Upper lobe of right lung (tissue), 1 donor: ENCODE results near the gene LRG1. TPM values are rescaled to one million over a fixed set of nuclear protein-coding genes. Genes with fewer than 3 reads are reported as not detected.
A peak's percentile ranks its signal among the peaks of the same experiment; 100 is the strongest.

Experiments used
- ATAC-seq: fragments of 200-7000 bp; cut with Tn5 transposase; one replicate; pipeline ENCODE4 v1.9.1; 2020; ENCODE audit warnings: mild to moderate bottlenecking, moderate library complexity
- DNase-seq: peaks from one replicate; pipeline ENCODE4 v3.0.0-alpha.2; 2020
- H3K27ac ChIP-seq: fragments of 200-600 bp; one replicate; pipeline ENCODE4 v1.8.0; 2022
- H3K27me3 ChIP-seq: fragments of 200-600 bp; one replicate; pipeline ENCODE4 v1.8.0; 2022; ENCODE audit warnings: mild to moderate bottlenecking
- H3K36me3 ChIP-seq: fragments of 200-600 bp; one replicate; pipeline ENCODE4 v1.8.0; 2022
- H3K4me1 ChIP-seq: fragments of 200-600 bp; one replicate; pipeline ENCODE4 v1.8.0; 2022
- H3K4me3 ChIP-seq: fragments of 200-600 bp; one replicate; pipeline ENCODE4 v1.8.0; 2022; ENCODE audit warnings: mild to moderate bottlenecking
- H3K9me3 ChIP-seq: fragments of 200-600 bp; one replicate; pipeline ENCODE4 v1.8.0; 2022
- intact Hi-C: fragments of 100-400 bp; cut with DNase I; formaldehyde crosslinking; loops from one replicate; pipeline ENCODE4 v1.11.0; 2022
- total RNA-seq: library from RNA; stranded (reverse); fragmentation: NEBNext Ultra II Directional; extraction: Animal tissue kit (Norgen Biotek cat#: 25700); gene quantifications from one replicate; pipeline ENCODE4 v1.2.1, GENCODE V29; 2021
- TF ChIP-seq, protein P1 (sequence below): fragments of 200-600 bp; IDR thresholded peaks from one replicate; pipeline ENCODE4 v1.8.0; 2022; ENCODE audit warnings: antibody characterized with exemption
- donor health status: DM: no; HTN: yes; CAD: no; lungs with severe emphysema.

LRG1 gene
- total RNA-seq, 1 donor from 2014 or later: 15.9 TPM

- Histone ChIP-seq H3K27ac (no peak overlapping the region), H3K4me3 (no peak overlapping the region), H3K4me1 (peaks cover 10% of the 10 kb centered on the region), H3K27me3 (peaks cover 42% of the 10 kb centered on the region), H3K36me3 (no peaks in the 10 kb centered on the region), H3K9me3 (no peaks in the 10 kb centered on the region)
- DNase-seq (peak; percentile 80), ATAC-seq (peak; percentile 73)
- TF ChIP-seq, protein P1, sequence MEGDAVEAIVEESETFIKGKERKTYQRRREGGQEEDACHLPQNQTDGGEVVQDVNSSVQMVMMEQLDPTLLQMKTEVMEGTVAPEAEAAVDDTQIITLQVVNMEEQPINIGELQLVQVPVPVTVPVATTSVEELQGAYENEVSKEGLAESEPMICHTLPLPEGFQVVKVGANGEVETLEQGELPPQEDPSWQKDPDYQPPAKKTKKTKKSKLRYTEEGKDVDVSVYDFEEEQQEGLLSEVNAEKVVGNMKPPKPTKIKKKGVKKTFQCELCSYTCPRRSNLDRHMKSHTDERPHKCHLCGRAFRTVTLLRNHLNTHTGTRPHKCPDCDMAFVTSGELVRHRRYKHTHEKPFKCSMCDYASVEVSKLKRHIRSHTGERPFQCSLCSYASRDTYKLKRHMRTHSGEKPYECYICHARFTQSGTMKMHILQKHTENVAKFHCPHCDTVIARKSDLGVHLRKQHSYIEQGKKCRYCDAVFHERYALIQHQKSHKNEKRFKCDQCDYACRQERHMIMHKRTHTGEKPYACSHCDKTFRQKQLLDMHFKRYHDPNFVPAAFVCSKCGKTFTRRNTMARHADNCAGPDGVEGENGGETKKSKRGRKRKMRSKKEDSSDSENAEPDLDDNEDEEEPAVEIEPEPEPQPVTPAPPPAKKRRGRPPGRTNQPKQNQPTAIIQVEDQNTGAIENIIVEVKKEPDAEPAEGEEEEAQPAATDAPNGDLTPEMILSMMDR: peak; percentile 67
- intact Hi-C loops: loop anchor here (10.0 kb wide), 1 partner anchor 59 kb away; the partner anchor contains the start of gene TNFAIP8L1
Measured at GRCh38 chr19:4576016-4576933, 36.4 kb upstream of the LRG1 start.

GRCh38 chr19:4575267-4576015 is 35.6 kb upstream of the LRG1 start:
- TF ChIP-seq, protein P1: no peak
- no peak for DNase-seq
- H3K4me3 ChIP-seq: no peak overlapping the region
- peak; percentile 27 for ATAC-seq
- intact Hi-C loops: loop anchor here (10.0 kb wide), 1 partner anchor 59 kb away; the partner anchor contains the start of gene TNFAIP8L1
- peaks cover 10% of the 10 kb centered on the region for H3K4me1 ChIP-seq
- no peaks in the 10 kb centered on the region for H3K36me3 ChIP-seq
- no peak overlapping the region for H3K27ac ChIP-seq
- no peaks in the 10 kb centered on the region for H3K9me3 ChIP-seq
- H3K27me3 ChIP-seq: peaks cover 34% of the 10 kb centered on the region

DNA sequence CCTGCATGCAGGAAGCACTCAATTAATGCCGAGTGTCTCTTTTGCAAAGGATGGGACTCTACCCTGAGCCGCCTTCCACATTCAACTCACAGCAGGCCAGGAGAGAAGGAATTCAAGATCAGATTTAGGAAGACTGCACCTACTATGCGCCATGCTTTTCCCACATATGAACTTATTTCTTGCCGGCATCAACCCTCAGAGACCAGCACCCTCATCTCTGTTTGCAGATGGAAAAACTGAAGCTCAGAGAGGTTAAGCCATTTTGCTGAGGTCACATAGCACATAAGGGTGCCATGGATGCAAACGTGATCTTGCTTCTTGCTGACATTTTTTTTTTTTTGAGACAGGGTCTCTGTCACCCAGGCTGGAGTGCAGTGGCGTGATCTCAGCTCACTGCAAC is 33.8 kb upstream of the LRG1 start:
- H3K27ac ChIP-seq: no peak overlapping the region
- H3K36me3 ChIP-seq: no peaks in the 10 kb centered on the region
- H3K4me3 ChIP-seq: no peak overlapping the region
- ATAC-seq (no peak), DNase-seq (no peak)
- TF ChIP-seq, protein P1: no peak
- H3K9me3 ChIP-seq: no peaks in the 10 kb centered on the region
- H3K27me3 ChIP-seq: peaks cover 17% of the 10 kb centered on the region
- intact Hi-C loops: loop anchor here (10.0 kb wide), 1 partner anchor 61 kb away; the partner anchor contains the start of gene TNFAIP8L1
- peaks cover 10% of the 10 kb centered on the region for H3K4me1 ChIP-seq

- H3K36me3 ChIP-seq: no peaks in the 10 kb centered on the region
- H3K27me3 ChIP-seq: peaks cover 4% of the 10 kb centered on the region
- no peak overlapping the region for H3K4me3 ChIP-seq
- no peak for ATAC-seq
- TF ChIP-seq, protein P1: no peak
- no peak overlapping the region for H3K27ac ChIP-seq
- no peaks in the 10 kb centered on the region for H3K9me3 ChIP-seq
- no peak for DNase-seq
- peaks cover 10% of the 10 kb centered on the region for H3K4me1 ChIP-seq
- intact Hi-C loops: loop anchor here (10.0 kb wide), 1 partner anchor 63 kb away; the partner anchor contains the start of gene TNFAIP8L1
Measured at GRCh38 chr19:4571305-4571917, 31.6 kb upstream of the LRG1 start.

- no peak overlapping the region for H3K27ac ChIP-seq
- H3K27me3 ChIP-seq: no peaks in the 10 kb centered on the region
- TF ChIP-seq, protein P1: no peak
- intact Hi-C loops: loop anchor here (10.0 kb wide), 1 partner anchor 64 kb away; the partner anchor contains the start of gene TNFAIP8L1
- DNase-seq (no peak), ATAC-seq (no peak)
- no peak overlapping the region for H3K4me3 ChIP-seq
- no peaks in the 10 kb centered on the region for H3K36me3 ChIP-seq
- H3K4me1 ChIP-seq: peaks cover 10% of the 10 kb centered on the region
- no peaks in the 10 kb centered on the region for H3K9me3 ChIP-seq
Measured at GRCh38 chr19:4570916-4571304, 31.1 kb upstream of the LRG1 start.
